Neural cell (in vitro differentiated cells): ENCODE results near the gene HIVEP3.

Experiments used
- CTCF ChIP-seq: fragments of 450-650 bp; IDR thresholded peaks from 2 replicates; pipeline ENCODE4 v1.5.1; 2014; ENCODE audit warnings: antibody characterized with exemption, mild to moderate bottlenecking, moderate library complexity; ENCODE audit not compliant: poor library complexity, severe bottlenecking
- EP300 ChIP-seq: fragments of 450-650 bp; conservative IDR thresholded peaks from 2 replicates; pipeline ENCODE4 v1.6.1; 2014; ENCODE audit warnings: antibody characterized with exemption, mild to moderate bottlenecking, moderate library complexity; ENCODE audit not compliant: poor library complexity, severe bottlenecking
- EZH2 ChIP-seq: fragments of 200-600, 300-800 bp; shearing (Covaris generic), sonication (generic); IDR thresholded peaks from 2 replicates; pipeline ENCODE4 v1.6.1; 2014; ENCODE audit warnings: antibody characterized with exemption, low read length, borderline replicate concordance, mild to moderate bottlenecking; ENCODE audit not compliant: insufficient read depth, poor library complexity, severe bottlenecking
- POLR2AphosphoS5 ChIP-seq: IDR thresholded peaks from 2 replicates; pipeline ENCODE4 v1.6.1; 2012
- RAD21 ChIP-seq: fragments of 450-650 bp; conservative IDR thresholded peaks from 2 replicates; pipeline ENCODE4 v1.6.1; 2014; ENCODE audit warnings: antibody characterized with exemption, mild to moderate bottlenecking, moderate library complexity
- TAF1 ChIP-seq: IDR thresholded peaks from 2 replicates; pipeline ENCODE4 v1.6.1; 2012; ENCODE audit warnings: low read depth
- TF ChIP-seq, protein P1 (sequence below): IDR thresholded peaks from 2 replicates; pipeline ENCODE4 v1.6.1; 2012; ENCODE audit warnings: borderline replicate concordance

GRCh38 chr1:41712081-41712480 lies 206.6 kb downstream of the HIVEP3 start:
- TF ChIP-seq, protein P1, sequence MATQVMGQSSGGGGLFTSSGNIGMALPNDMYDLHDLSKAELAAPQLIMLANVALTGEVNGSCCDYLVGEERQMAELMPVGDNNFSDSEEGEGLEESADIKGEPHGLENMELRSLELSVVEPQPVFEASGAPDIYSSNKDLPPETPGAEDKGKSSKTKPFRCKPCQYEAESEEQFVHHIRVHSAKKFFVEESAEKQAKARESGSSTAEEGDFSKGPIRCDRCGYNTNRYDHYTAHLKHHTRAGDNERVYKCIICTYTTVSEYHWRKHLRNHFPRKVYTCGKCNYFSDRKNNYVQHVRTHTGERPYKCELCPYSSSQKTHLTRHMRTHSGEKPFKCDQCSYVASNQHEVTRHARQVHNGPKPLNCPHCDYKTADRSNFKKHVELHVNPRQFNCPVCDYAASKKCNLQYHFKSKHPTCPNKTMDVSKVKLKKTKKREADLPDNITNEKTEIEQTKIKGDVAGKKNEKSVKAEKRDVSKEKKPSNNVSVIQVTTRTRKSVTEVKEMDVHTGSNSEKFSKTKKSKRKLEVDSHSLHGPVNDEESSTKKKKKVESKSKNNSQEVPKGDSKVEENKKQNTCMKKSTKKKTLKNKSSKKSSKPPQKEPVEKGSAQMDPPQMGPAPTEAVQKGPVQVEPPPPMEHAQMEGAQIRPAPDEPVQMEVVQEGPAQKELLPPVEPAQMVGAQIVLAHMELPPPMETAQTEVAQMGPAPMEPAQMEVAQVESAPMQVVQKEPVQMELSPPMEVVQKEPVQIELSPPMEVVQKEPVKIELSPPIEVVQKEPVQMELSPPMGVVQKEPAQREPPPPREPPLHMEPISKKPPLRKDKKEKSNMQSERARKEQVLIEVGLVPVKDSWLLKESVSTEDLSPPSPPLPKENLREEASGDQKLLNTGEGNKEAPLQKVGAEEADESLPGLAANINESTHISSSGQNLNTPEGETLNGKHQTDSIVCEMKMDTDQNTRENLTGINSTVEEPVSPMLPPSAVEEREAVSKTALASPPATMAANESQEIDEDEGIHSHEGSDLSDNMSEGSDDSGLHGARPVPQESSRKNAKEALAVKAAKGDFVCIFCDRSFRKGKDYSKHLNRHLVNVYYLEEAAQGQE, result no peak
- TF ChIP-seq EP300 (no peak), CTCF (no peak), POLR2AphosphoS5 (no peak), EZH2 (no peak), TAF1 (no peak), RAD21 (no peak)
